Measurements from ENCODE around the gene AFF1.
"Not testable (repeated sequence)": the region's sequence is repeated elsewhere in the genome, so short reads cannot be mapped to it uniquely, and the experiment has no call there.

AFF1 gene

GRCh38 chr4:87032884-87033533 lies 98.2 kb downstream of the AFF1 start:
- in situ Hi-C loops (cut with MboI; ENCODE audit: low sequenced_read_pairs) = no loop called here

- in situ Hi-C loops (cut with MboI; ENCODE audit: low sequenced_read_pairs) = no loop called here
These were observed 99.1 kb downstream of the AFF1 start for GRCh38 chr4:87033902-87034301.

GRCh38 chr4:87034527-87034926 lies 99.7 kb downstream of the AFF1 start:
- in situ Hi-C loops (cut with MboI; ENCODE audit: low sequenced_read_pairs) = no loop called here

DNA sequence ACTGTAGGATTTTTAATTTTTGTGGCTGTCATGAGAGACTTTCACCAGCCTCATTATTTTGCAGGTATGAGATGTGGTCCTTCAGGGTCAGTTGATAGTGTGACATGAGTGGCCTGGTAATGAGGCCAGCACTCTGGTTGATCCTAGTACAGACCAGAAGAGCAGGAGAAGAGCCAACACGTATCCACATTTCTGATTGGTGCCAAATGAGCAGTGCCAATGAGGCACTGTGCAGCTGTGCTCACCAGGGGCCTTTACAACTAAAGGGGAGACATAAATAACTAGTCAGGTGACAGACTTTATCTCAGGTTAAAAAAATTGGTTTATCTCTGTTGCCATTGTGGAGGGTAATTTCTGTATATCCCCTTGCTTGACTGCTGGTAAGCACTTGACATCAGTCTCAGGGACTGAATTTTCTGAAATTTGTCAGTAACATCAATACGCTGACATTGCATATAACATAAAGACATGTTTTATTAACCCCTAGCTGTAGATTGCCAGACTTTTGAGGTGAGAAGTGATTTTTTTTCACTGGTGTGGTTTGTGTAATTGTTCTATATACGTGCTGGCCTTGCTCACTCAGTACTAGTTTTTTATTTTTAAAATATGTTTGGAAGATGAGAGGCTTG lies 101.2 kb downstream of the AFF1 start:
- in situ Hi-C loops (cut with MboI; ENCODE audit: low sequenced_read_pairs) = no loop called here

- in situ Hi-C loops (cut with MboI; ENCODE audit: low sequenced_read_pairs) = no loop called here
These were observed 101.9 kb downstream of the AFF1 start for GRCh38 chr4:87036713-87037112.

GRCh38 chr4:87037171-87037570 lies 102.4 kb downstream of the AFF1 start:
- in situ Hi-C loops (cut with MboI; ENCODE audit: low sequenced_read_pairs) = not testable (repeated sequence)

DNA sequence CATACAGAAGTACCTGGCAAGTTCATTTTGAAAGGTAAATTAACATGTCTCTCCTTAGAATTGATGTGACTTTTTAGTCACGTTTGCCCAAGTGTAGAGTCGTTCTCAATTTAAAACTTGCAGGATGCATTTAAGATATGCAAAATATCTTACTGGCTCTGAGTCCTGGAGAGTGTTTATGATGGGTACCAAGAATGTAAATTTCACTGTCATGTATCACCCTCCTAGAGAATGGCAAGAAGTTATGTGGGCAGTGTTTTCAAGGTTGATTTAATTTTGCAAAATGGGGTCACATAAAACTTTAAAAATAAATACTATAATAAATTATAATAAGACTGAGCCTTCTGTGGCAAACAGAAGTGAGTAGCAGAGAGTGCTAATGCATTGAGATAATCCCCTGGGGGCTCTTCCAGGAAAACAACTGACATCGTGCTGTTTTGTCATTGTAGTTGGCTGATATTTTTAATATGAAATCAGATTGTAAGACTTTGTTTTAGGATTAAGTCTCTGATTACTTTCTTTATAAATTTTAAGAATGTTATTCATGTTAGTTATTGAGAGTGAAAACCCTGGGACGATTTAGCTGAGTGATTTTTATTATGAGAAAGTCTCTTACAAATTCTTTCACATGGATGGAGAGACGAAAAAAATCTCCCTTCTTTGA lies 103.0 kb downstream of the AFF1 start:
- in situ Hi-C loops (cut with MboI; ENCODE audit: low sequenced_read_pairs) = no loop called here

- in situ Hi-C loops (cut with MboI; ENCODE audit: low sequenced_read_pairs) = no loop called here
These were observed 104.2 kb downstream of the AFF1 start for GRCh38 chr4:87038837-87039615.

GRCh38 chr4:87041141-87041540 lies 106.3 kb downstream of the AFF1 start:
- in situ Hi-C loops (cut with MboI; ENCODE audit: low sequenced_read_pairs) = no loop called here

GRCh38 chr4:87042221-87042620 lies 107.4 kb downstream of the AFF1 start:
- in situ Hi-C loops (cut with MboI; ENCODE audit: low sequenced_read_pairs) = no loop called here

- in situ Hi-C loops (cut with MboI; ENCODE audit: low sequenced_read_pairs) = no loop called here
These were observed 108.4 kb downstream of the AFF1 start for GRCh38 chr4:87042986-87043820.

DNA sequence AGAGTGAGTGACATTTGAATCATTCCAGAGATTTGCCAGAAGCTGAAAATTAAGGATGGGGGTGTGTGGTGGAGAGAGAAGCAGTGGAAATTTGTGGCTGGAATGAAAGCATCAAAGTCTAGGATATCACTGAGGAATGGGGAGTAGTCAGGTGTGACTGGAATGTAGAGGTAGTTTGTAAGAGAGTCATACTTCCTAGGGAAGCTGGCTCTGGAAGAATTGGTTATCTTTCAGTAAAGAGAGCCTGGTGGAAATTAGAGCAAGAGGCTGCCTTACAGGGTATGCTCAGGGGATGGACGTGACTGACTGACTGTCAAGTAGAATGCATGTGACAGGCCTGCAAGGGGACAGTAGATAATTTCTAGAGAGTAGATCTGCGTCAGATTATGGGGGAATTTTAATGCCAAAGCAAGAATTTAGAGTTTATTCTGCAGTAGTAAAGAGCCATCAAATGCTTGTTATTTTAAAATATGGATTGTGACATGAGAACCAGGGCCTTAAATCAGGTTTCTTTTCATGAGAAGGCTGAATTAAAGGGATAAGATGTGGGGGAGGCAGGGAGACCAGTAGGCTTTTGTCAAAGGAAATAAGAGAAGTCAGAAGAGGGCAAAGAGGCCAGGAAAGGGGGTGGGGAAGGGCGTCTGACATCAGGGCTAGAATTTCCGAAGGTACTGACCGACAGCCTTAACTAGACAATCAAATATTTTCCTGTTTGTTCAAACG lies 109.9 kb downstream of the AFF1 start:
- in situ Hi-C loops (cut with MboI; ENCODE audit: low sequenced_read_pairs) = no loop called here

DNA sequence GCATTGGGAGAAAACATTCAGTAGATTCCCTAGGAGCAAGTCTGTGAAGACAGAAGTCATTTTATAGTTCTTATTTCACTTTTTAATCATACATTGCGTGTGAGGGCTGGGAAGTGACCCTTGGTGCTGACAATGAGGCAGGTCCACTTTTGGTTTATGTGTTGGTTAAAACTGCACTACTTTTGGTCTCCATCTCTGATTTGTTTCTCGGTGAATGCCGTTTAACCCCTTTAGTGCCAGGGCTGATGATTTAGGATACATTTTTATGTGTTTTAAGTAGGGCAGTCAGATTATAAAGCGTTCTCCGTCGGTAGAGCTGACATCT lies 110.4 kb downstream of the AFF1 start:
- in situ Hi-C loops (cut with MboI; ENCODE audit: low sequenced_read_pairs) = no loop called here

DNA sequence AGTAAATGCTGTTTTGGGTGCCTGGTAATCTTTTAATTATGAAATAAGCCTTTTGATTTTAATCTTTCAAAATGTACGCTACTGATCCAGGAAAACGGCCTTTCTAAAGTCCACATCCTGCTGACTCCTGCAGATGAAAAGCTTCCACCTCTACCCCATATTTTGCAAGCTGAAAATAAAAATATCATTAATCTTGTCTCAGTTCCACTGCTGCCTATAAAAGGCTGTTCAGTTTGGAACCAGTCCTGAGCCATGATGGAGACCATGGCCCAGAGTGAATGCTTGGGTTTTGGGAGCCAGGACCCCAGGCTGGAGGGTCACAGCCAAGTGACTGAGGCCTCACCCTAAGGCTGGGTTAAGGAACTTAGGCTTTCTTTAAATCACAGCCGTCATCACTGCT lies 110.8 kb downstream of the AFF1 start:
- in situ Hi-C loops (cut with MboI; ENCODE audit: low sequenced_read_pairs) = no loop called here

DNA sequence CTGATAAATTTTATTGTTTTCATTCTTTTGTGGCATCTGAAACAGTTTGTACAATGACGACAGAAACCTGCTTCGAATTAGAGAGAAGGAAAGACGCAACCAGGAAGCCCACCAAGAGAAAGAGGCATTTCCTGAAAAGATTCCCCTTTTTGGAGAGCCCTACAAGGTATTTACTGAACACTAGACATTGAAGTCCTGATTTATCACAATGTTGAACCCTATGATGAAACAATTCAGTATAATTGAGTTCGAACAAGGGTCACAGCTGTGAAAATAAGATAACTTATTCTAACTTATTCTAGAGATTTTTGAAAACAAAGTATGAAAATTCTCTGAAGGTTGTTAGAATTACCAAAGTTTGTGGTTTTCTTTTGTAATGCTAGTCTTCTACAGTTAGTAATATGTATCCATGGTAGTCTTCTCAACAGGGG lies 111.3 kb downstream of the AFF1 start:
- in situ Hi-C loops (cut with MboI; ENCODE audit: low sequenced_read_pairs) = no loop called here

DNA sequence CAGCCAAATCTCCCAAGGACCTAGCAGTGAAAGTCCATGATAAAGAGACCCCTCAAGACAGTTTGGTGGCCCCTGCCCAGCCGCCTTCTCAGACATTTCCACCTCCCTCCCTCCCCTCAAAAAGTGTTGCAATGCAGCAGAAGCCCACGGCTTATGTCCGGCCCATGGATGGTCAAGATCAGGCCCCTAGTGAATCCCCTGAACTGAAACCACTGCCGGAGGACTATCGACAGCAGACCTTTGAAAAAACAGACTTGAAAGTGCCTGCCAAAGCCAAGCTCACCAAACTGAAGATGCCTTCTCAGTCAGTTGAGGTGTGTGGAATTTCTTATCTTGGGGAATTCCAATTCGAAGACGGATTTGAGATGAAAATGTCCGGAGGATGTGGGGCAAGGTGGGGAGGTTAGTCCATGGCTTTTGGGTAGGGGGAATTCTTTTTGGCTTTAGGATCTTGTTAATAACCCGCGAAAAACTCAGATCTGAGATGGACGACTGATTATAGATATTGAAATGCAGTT lies 112.5 kb downstream of the AFF1 start:
- in situ Hi-C loops (cut with MboI; ENCODE audit: low sequenced_read_pairs) = no loop called here

GRCh38 chr4:87049508-87049907 lies 114.7 kb downstream of the AFF1 start:
- in situ Hi-C loops (cut with MboI; ENCODE audit: low sequenced_read_pairs) = no loop called here

DNA sequence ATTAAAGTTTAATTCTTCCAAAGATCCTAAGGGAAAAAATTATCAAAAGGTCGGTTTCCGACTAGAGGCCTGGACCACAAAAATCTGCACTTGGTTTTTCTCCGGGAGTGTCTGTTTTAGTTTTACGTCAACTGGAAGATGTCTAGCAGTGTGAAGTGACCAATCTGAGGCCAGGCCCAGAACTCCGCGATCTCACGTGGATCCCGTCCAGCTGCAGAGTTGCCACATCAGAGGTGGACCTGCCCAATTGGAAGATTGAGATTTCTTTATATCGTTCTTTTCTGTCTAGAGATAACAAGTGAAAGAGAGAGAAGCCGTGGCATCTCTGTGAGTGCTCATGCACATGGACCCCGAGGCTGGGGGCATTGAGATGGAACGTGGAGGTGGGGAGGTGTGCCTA lies 115.8 kb downstream of the AFF1 start:
- in situ Hi-C loops (cut with MboI; ENCODE audit: low sequenced_read_pairs) = no loop called here

GRCh38 chr4:87051121-87051713 lies 116.4 kb downstream of the AFF1 start:
- in situ Hi-C loops (cut with MboI; ENCODE audit: low sequenced_read_pairs) = no loop called here

DNA sequence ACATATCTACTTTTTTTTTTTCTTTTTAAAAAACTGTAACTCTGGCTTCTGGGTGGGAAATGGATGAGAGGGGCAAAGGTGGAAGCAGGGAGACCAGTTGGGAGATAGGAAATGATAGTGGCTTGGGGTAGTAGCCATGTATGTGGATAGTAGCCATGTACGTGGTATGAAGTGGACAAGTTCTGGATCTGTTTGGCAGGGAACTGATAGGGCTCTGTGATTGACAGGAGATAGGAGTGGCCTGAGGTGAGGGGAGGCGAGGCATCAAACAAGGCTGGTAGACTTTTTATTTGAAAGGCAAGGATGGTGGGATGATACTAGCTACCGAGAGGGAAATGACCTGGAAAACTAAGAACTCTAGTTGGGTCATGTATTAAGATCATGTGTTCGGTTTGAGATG lies 117.8 kb downstream of the AFF1 start:
- in situ Hi-C loops (cut with MboI; ENCODE audit: low sequenced_read_pairs) = no loop called here

Data from HL-60/S4 (cell line).